ENCODE measurements around the gene AGAP2. TPM values are rescaled to one million over a fixed set of nuclear protein-coding genes. Genes with fewer than 3 reads are reported as not detected.

Gene AGAP2
- total RNA-seq, 4 donors from 2014 or later: 1.2 to 125 (median 5.6) TPM

- H3K9me3 ChIP-seq: no peaks in the 10 kb centered on the region
- no peak overlapping the region for H3K27ac ChIP-seq
- peaks cover 0 to 44% (median 20%) of the 10 kb centered on the region in 4 donors for H3K36me3 ChIP-seq
- H3K27me3 ChIP-seq: no peaks in the 10 kb centered on the region
- H3K4me1 ChIP-seq: no peaks in the 10 kb centered on the region
- H3K4me3 ChIP-seq: no peak overlapping the region
- in situ Hi-C loops (cut with MboI; ENCODE audit: low pct_ligation_motif_present in 1 of 4, low pct_unique_long_range_greater_than_20kb in 1 of 4, low sequenced_read_pairs in 3 of 4) (no loop called here), intact Hi-C loops (cut with DNase I; ENCODE audit: low total_unique reads) (no loop called here)
- DNase-seq: no peak
- WGBS, 2 donors (ENCODE audit: low coverage in 1 of 2): 96% methylated on average over 15 of the region's 15 CpGs; no CpG with 5 or more reads in 1 of the 2 donors
- no peak for TF ChIP-seq POLR2AphosphoS5 (IDR thresholded peaks at IDR 0.05)
- TF ChIP-seq EP300 (IDR thresholded peaks at IDR 0.05; ENCODE audit: low read depth): no peak
- TF ChIP-seq POLR2A (IDR thresholded peaks at IDR 0.05): no peak
Observed at GRCh38 chr12:57718641-57719528, 19.7 kb downstream of the AGAP2 start.

- H3K9me3 ChIP-seq: no peaks in the 10 kb centered on the region
- DNase-seq: no peak
- intact Hi-C loops (cut with DNase I; ENCODE audit: low total_unique reads) (no loop called here), in situ Hi-C loops (cut with MboI; ENCODE audit: low pct_ligation_motif_present in 1 of 4, low pct_unique_long_range_greater_than_20kb in 1 of 4, low sequenced_read_pairs in 3 of 4) (no loop called here)
- H3K36me3 ChIP-seq: peaks cover 0 to 44% (median 20%) of the 10 kb centered on the region in 4 donors
- no peaks in the 10 kb centered on the region for H3K27me3 ChIP-seq
- H3K4me3 ChIP-seq: no peak overlapping the region
- H3K27ac ChIP-seq: no peak overlapping the region
- 94 to 95% methylated on average over 19 to 22 of the region's 22 CpGs for WGBS, 2 donors (ENCODE audit: low coverage in 1 of 2)
- TF ChIP-seq CTCF (IDR thresholded peaks at IDR 0.05) (no peak), POLR2A (IDR thresholded peaks at IDR 0.05) (no peak), POLR2AphosphoS5 (IDR thresholded peaks at IDR 0.05) (no peak), EP300 (IDR thresholded peaks at IDR 0.05; ENCODE audit: low read depth) (no peak)
- no peaks in the 10 kb centered on the region for H3K4me1 ChIP-seq
Observed at GRCh38 chr12:57717846-57718640, 20.5 kb downstream of the AGAP2 start.

- DNase-seq: no peak
- TF ChIP-seq CTCF (IDR thresholded peaks at IDR 0.05) (no peak), POLR2AphosphoS5 (IDR thresholded peaks at IDR 0.05) (no peak), POLR2A (IDR thresholded peaks at IDR 0.05) (no peak), EP300 (IDR thresholded peaks at IDR 0.05; ENCODE audit: low read depth) (no peak)
- WGBS, 2 donors (ENCODE audit: low coverage in 1 of 2): 96 to 100% methylated on average over 2 to 5 of the region's 5 CpGs
- in situ Hi-C loops (cut with MboI; ENCODE audit: low pct_ligation_motif_present in 1 of 4, low pct_unique_long_range_greater_than_20kb in 1 of 4, low sequenced_read_pairs in 3 of 4) (no loop called here), intact Hi-C loops (cut with DNase I; ENCODE audit: low total_unique reads) (no loop called here)
- Histone ChIP-seq H3K27me3 (no peaks in the 10 kb centered on the region), H3K4me3 (no peak overlapping the region), H3K27ac (no peak overlapping the region), H3K9me3 (no peaks in the 10 kb centered on the region), H3K36me3 (peaks cover 0 to 44% (median 21%) of the 10 kb centered on the region in 4 donors), H3K4me1 (no peaks in the 10 kb centered on the region)
Observed at GRCh38 chr12:57717131-57717530, 21.4 kb downstream of the AGAP2 start.

GRCh38 chr12:57716305-57716704 lies 22.2 kb downstream of the AGAP2 start:
- no peaks in the 10 kb centered on the region for H3K9me3 ChIP-seq
- H3K4me3 ChIP-seq: no peak overlapping the region
- intact Hi-C loops (cut with DNase I; ENCODE audit: low total_unique reads): no loop called here
- no peak overlapping the region for H3K27ac ChIP-seq
- TF ChIP-seq EP300 (IDR thresholded peaks at IDR 0.05; ENCODE audit: low read depth) (no peak), CTCF (IDR thresholded peaks at IDR 0.05) (no peak), POLR2A (IDR thresholded peaks at IDR 0.05) (no peak), POLR2AphosphoS5 (IDR thresholded peaks at IDR 0.05) (no peak)
- no peaks in the 10 kb centered on the region for H3K4me1 ChIP-seq
- no peak for DNase-seq
- H3K27me3 ChIP-seq: no peaks in the 10 kb centered on the region
- WGBS, 2 donors (ENCODE audit: low coverage in 1 of 2): 94% methylated on average over 4 of the region's 4 CpGs; no CpG with 5 or more reads in 1 of the 2 donors
- peaks cover 0 to 46% (median 22%) of the 10 kb centered on the region in 4 donors for H3K36me3 ChIP-seq
- in situ Hi-C loops (cut with MboI; ENCODE audit: low pct_ligation_motif_present in 1 of 4, low pct_unique_long_range_greater_than_20kb in 1 of 4, low sequenced_read_pairs in 3 of 4): no loop called here

Measured in transverse colon (tissue), 4 donors.